Measurements from ENCODE around the gene CLIP3.

Gene CLIP3

DNA sequence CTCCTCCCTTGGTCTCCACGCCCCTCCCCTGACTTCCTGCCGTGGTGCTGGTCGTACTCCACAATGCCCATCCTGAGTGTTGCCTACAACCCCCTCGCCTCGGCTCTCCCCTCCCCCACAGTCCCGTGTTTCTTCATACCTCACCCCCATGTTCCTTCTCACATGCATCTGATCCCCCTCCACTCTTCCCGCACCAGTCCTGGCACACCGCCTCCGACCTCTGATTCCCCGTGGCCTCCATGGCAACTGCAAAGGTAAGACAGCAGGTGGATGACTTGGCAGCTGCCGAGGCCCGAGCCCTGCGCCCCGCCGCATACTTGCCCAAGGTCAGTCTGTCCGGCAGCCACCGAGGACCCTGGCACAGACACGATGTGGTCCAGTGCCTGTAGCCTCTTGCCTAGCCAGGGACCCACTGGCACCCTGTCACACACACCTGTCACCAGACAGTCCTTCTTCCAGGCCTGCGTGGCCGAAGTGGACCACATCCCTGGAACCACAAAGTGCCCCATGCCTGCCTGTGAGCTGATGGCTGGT is 53.8 kb downstream of the CLIP3 start:
- FAIRE-seq (no peak), DNase-seq (ENCODE audit: low spot score) (no peak)

DNA sequence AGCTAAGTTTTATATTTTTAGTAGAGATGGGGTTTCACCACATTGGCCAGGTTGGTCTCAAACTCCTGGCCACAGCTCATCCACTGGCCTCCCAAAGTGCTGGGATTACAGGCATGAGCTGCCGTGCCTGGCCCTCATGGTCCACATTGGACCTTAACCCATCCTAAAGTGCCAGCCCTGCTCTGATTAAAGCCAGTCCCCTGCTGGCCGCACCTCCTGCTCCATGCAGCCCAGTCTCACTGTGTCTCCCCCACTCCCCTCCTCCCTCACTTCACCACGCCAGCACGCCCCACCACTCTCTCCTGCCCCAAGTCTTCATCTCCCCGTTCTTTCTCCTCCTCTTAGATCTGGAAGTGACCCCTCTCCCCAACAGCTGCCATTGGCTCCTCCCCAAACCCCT is 54.4 kb downstream of the CLIP3 start:
- no peak for FAIRE-seq
- DNase-seq (ENCODE audit: low spot score): no peak

DNA sequence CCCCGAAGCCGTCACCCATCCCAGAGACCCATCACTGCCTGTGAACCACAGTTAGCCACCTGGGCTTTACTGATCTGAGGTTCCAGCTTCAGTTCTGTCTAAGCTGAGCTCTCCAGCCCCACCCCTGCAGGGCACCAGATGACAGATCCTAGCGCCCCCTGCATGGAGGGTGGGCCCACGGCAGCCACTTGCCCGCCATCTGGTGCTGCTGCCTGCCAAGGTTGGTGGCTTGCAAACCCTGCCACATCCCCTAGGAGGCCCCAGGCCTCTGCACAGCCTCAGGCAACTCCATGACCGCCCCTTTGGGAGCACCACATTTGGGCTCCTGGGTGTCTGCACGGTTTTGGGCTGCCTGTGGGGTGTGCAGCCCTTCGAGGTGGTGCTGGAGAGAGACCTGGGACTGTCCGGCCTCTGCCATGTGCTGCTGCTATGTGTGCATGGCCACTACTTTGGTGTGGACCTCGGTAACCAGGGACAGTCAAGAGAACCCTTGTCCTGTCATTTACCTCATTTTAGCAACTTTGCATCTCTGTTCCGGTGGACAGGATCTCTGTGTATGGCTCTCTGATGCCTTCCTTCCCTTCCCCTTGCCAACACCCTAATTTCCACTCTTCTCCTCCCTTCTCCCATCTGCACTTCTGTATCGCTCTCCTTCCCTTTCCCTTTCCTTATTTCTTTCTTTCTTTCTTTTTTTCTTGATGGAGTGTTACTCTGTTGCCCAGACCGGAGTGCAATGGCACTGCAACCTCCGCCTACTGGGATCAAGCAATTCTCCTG is 55.0 kb downstream of the CLIP3 start:
- DNase-seq (ENCODE audit: low spot score): no peak
- no peak for FAIRE-seq

DNA sequence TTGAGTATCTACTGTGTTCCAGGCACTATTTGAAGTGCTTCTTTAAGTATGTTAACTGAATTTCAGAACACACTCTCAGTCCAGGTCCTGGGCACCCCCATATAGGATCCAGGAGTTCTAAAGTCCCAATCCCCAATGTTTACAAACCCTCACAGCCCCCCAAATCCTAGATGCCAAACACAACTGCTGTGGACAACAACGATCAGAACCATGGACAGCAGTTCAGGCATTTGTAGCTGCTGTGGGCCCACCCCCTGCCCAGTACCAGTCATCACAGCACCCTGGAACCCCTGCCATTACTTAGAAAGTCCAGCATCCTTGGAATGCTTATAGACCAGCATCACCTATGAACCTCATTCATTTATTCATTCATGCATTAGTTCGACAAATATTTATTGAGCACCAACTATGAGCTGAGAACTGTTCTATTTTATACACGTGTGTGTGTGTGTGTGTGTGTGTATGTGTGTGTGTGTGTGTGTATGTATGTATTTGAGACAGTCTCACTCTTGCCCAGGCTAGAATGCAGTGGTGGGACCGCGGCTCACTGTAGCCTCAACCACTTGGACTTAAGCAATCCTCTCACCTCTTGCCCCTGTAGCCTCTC is 57.0 kb downstream of the CLIP3 start:
- no peak for FAIRE-seq

DNA sequence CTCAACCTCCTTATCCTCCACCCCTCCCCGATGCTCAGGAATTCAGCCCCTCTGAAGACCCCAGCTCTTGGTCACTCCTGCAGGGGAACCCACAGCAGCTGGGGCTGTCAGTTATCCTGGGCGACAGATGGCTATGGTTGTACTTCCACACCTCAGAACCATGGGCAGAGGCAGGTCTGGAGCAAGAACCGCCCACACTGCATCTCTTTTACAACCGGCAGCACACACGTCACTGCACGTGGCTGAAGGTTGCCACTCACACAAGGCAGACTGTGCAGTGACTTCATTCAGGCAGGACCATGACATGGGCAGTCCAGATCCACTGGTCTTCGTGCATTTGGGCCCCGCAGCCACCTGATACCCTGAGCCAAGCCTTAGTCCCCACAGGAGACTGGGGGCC is 59.2 kb downstream of the CLIP3 start:
- FAIRE-seq: no peak

More for the DNA sequence above, 57.0 kb downstream of the CLIP3 start:
- DNase-seq (ENCODE audit: low spot score): peak; percentile 60

DNA sequence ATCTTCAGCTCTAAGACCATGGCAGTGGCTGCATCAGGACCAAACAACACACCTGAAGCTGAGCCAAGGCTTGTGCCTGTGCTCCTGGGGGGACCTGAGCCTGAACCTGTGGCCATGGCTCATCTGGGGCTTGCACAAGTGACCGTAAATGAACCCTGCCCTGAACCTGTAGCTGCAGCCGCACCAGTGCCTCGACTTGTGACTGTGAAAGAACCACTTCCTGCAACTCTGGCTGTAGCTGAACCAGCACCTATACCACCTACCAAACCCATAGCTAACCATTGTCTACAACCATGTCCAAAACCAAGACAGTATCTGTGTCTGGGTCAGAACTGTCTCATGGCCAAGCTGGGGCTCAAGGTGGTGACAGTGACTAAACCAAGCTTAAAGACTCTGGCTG is 65.9 kb downstream of the CLIP3 start:
- FAIRE-seq: no peak
- DNase-seq (ENCODE audit: low spot score): no peak

More for the DNA sequence above, 59.2 kb downstream of the CLIP3 start:
- DNase-seq (ENCODE audit: low spot score): no peak
